SH-SY5Y (cell line): ENCODE data around the gene AGMAT.

ENCODE experiments used
- GATA2 ChIP-seq: IDR thresholded peaks from 2 replicates; pipeline ENCODE4 v1.6.1; 2011; ENCODE audit warnings: mild to moderate bottlenecking, low read depth, low read length
- GATA3 ChIP-seq: IDR thresholded peaks from 2 replicates; pipeline ENCODE4 v1.6.1; 2011; ENCODE audit warnings: low read depth, mild to moderate bottlenecking, low read length, moderate library complexity

- TF ChIP-seq GATA3 = no peak
- no peak for TF ChIP-seq GATA2
These were observed 38.0 kb upstream of the AGMAT start for GRCh38 chr1:15622712-15623373.
